ENCODE measurements around the gene ADAMTS4. TPM values are rescaled to one million over a fixed set of nuclear protein-coding genes. Genes with fewer than 3 reads are reported as not detected.
A peak's percentile ranks its signal among the peaks of the same experiment; 100 is the strongest.

ADAMTS4 gene
- total and polyA plus RNA-seq, 9 of the 15 experiments (the other 6 are each of a cell fraction or from before 2014, with no cell fraction given) = 0.07 to 3.7 (median 0.41) TPM

- TF ChIP-seq PCBP2 (IDR thresholded peaks at IDR 0.05; ENCODE audit: low read depth, low read length, poor library complexity, severe bottlenecking) (no peak), EHMT2 (IDR thresholded peaks at IDR 0.05) (no peak), MTA3 (IDR thresholded peaks at IDR 0.05; ENCODE audit: borderline replicate concordance) (peak; percentile 63; the same call in 1 of the 2 replicates), TEAD1 (CRISPR knock-in tag; IDR thresholded peaks at IDR 0.05) (no peak), ZBTB1 (CRISPR knock-in tag; IDR thresholded peaks at IDR 0.05; ENCODE audit: borderline replicate concordance, low read depth) (no peak), PTRF (tag; IDR thresholded peaks at IDR 0.05) (no peak), ZNF165 (CRISPR knock-in tag; IDR thresholded peaks at IDR 0.05; ENCODE audit: borderline replicate concordance) (no peak), FOXK2 (conservative IDR thresholded peaks at IDR 0.05 in 1 of 2, IDR thresholded peaks at IDR 0.05 in 1 of 2; ENCODE audit: low read depth in 2 of 2) (no peak), ETS1 (conservative IDR thresholded peaks at IDR 0.05; ENCODE audit: control insufficient read depth, low read depth, low read length) (no peak), SAFB2 (IDR thresholded peaks at IDR 0.05; ENCODE audit: borderline replicate concordance, low read depth, low read length, severe bottlenecking) (no peak), ZBTB34 (CRISPR knock-in tag; IDR thresholded peaks at IDR 0.05) (no peak), TBL1XR1 (IDR thresholded peaks at IDR 0.05; ENCODE audit: low read length in 2 of 2) (no peak), KLF6 (CRISPR knock-in tag; IDR thresholded peaks at IDR 0.05; ENCODE audit: borderline replicate concordance) (no peak), ZBTB5 (IDR thresholded peaks at IDR 0.05) (no peak), SPI1 (IDR thresholded peaks at IDR 0.05; ENCODE audit: borderline replicate concordance, low read depth, low read length) (no peak), BRF1 (IDR thresholded peaks at IDR 0.05; ENCODE audit: borderline replicate concordance, extremely low read depth, insufficient read length) (no peak), PHF21A (IDR thresholded peaks at IDR 0.05; ENCODE audit: borderline replicate concordance, low read depth) (no peak), NBN (IDR thresholded peaks at IDR 0.05; ENCODE audit: low read depth) (no peak; the same call in 1 of the 2 replicates), RBM25 (IDR thresholded peaks at IDR 0.05; ENCODE audit: low read depth, low read length, severe bottlenecking) (no peak), POLR2AphosphoS5 (IDR thresholded peaks at IDR 0.05; ENCODE audit: control insufficient read depth, insufficient read depth, low read depth, low read length) (peak; percentile 73), ZNF280A (IDR thresholded peaks at IDR 0.05; ENCODE audit: low read depth, partially characterized antibody) (no peak)
These were observed 39.6 kb downstream of the ADAMTS4 start, which contains the start of gene USP21 (continued) for GRCh38 chr1:161159087-161159912.
